Heart right ventricle (tissue), 16 donors: ENCODE results near the gene ZMYND8. TPM values are rescaled to one million over a fixed set of nuclear protein-coding genes. Genes with fewer than 3 reads are reported as not detected.
A peak's percentile ranks its signal among the peaks of the same experiment; 100 is the strongest.

Experiments used
- ATAC-seq, 8 donors: fragments of 200-7000 bp; cut with Tn5 transposase; one replicate each; pipeline ENCODE4 v1.9.1; 2020; ENCODE audit warnings: mild to moderate bottlenecking in 8 of 8, moderate library complexity in 8 of 8, moderate number of reproducible peaks in 1 of 8
- DNase-seq, 2 donors: peaks; one replicate each; pipeline ENCODE4 v3.0.0-alpha.2; 2020
- H3K27ac ChIP-seq, 10 donors: fragments of 200-600 bp; sonication (generic) in 2 of 10; one replicate each; pipeline versions ENCODE4 v1.5.0 to v1.8.0; 2020 to 2022; ENCODE audit warnings: mild to moderate bottlenecking in 3 of 10
- H3K27me3 ChIP-seq, 7 donors: fragments of 200-600 bp; one replicate each; pipeline ENCODE4 v1.8.0; 2021 to 2022; ENCODE audit warnings: mild to moderate bottlenecking in 2 of 7
- H3K36me3 ChIP-seq, 9 donors: fragments of 200-600 bp; sonication (generic) in 1 of 9; one replicate each; pipeline versions ENCODE4 v1.5.0 to v1.8.0; 2020 to 2022; ENCODE audit warnings: mild to moderate bottlenecking in 2 of 9
- H3K4me1 ChIP-seq, 9 donors: fragments of 200-600 bp; sonication (generic) in 1 of 9; one replicate each; pipeline versions ENCODE4 v1.5.0 to v1.8.0; 2020 to 2022; ENCODE audit warnings: mild to moderate bottlenecking in 4 of 9
- H3K4me3 ChIP-seq, 10 donors: fragments of 200-600 bp; sonication (generic) in 2 of 10; one replicate each; pipeline versions ENCODE4 v1.5.0 to v1.8.0; 2020 to 2022; ENCODE audit warnings: mild to moderate bottlenecking in 7 of 10, moderate library complexity in 2 of 10
- H3K9me3 ChIP-seq, 11 donors: fragments of 200-600 bp in 10 of 11; sonication (generic) in 2 of 11; one replicate each; pipeline versions ENCODE4 v1.5.0 to v1.8.0; 2013 to 2022; ENCODE audit warnings: mild to moderate bottlenecking in 2 of 11, control low read depth in 1 of 11, moderate library complexity in 1 of 11
- CTCF ChIP-seq, 9 donors: fragments of 200-600 bp; sonication (generic) in 2 of 9; IDR thresholded peaks; one replicate each; pipeline versions ENCODE4 v1.5.0 to v1.8.0; 2021 to 2022; ENCODE audit warnings: antibody characterized with exemption in 9 of 9, mild to moderate bottlenecking in 5 of 9, moderate library complexity in 1 of 9
- WGBS, 2 donors: extraction: QIAGEN DNeasy Blood & Tissue Kit; methylation state at CpG; one replicate each; pipeline ENCODE4 v1.1.7; 2013; ENCODE audit warnings: inconsistent platforms in 1 of 2; 5-methylcytosine and 5-hydroxymethylcytosine counted together
- intact Hi-C, 10 donors: fragments of 100-400 bp; cut with DNase I; formaldehyde crosslinking; loops; one replicate each; pipeline versions ENCODE4 v1.11.1 to v1.14.2; 2022
- polyA plus RNA-seq, 2 donors: library from polyadenylated mRNA; stranded (reverse); fragments of 200-250 nt; gene quantifications; one replicate each; pipeline ENCODE4 v1.2.3, GENCODE V29; 2013
- total RNA-seq, 10 donors: library from RNA; stranded (reverse); fragmentation: NEBNext Ultra II Directional in 3 of 10; extraction: Animal tissue kit (Norgen Biotek cat#: 25700) in 3 of 10; gene quantifications; one replicate each; pipeline versions ENCODE4 v1.2.1 to v1.2.4, GENCODE V29; 2021 to 2023
- donor health status: Arrhythmogenic right ventricular cardiomyopathy.
- donor health status: ischemic (EF 13 %, LVEDD 7.1; RV severe dilation, severe dysfunction).
- donor health status: healthy with polysubstance abuse.
- donor health status: DM: no; HTN: yes; CAD: no.
- donor health status: DM: no; HTN: no; CAD: no.
- donor health status: ischemic (EF 25% LVEDD 6.9; RV normal size, moderate dysfunction).
- donor health status: ischemic (EF 25% LVEDD 5.7; RV mildly dilated, moderate dysfunction).
- donor health status: healthy.
- donor health status: DM: yes; HTN: yes; CAD: no.
- donor health status: Ischemic cardiomyopathy.
- donor health status: ischemic (EF 35%, LVEDD 5.7; RV mildly dilated, moderate dysfunction).
- donor health status: nonischemic (EF 11% LVEDD 7.7; RV severe dilation, severe dysfunction).
- donor health status: DM: yes; HTN: yes; CAD: no.
- donor health status: PGD.
- donor health status: ischemic (EF 29% LVEDD 5.4; RV normal size, mild dysfunction).
- donor health status: nonischemic (EF 23%, LVEDD 6.1; RV moderate dilation, normal function).

The ZMYND8 gene
- total and polyA plus RNA-seq, 12 donors = 6.4 to 39.0 (median 28.0) TPM

- TF ChIP-seq CTCF (IDR thresholded peaks at IDR 0.05) = no peak
- Histone ChIP-seq H3K4me3 (no peak overlapping the region), H3K4me1 (peaks cover 14 to 52% (median 37%) of the 10 kb centered on the region in 9 donors), H3K27ac (no peak overlapping the region), H3K27me3 (no peaks in the 10 kb centered on the region), H3K36me3 (peaks cover 0 to 89% (median 25%) of the 10 kb centered on the region in 9 donors), H3K9me3 (no peaks in the 10 kb centered on the region)
- ATAC-seq (no peak), DNase-seq (no peak)
- intact Hi-C loops = no loop called here
- 80 to 88% methylated on average over 4 of the region's 4 CpGs for WGBS, 2 donors
These were observed 50.8 kb downstream of the ZMYND8 start for GRCh38 chr20:47305667-47306066.

- ATAC-seq = peak in 6 of 8 donors; percentile 24 to 43 (median 36)
- peaks cover 0 to 91% (median 19%) of the 10 kb centered on the region in 9 donors for H3K36me3 ChIP-seq
- 61 to 70% methylated on average over 3 of the region's 3 CpGs for WGBS, 2 donors
These were observed 52.2 kb downstream of the ZMYND8 start for GRCh38 chr20:47304287-47304686.

GRCh38 chr20:47303736-47304135, 52.8 kb downstream of the ZMYND8 start:
- Histone ChIP-seq H3K9me3 (no peaks in the 10 kb centered on the region), H3K4me1 (peaks cover 12 to 33% (median 27%) of the 10 kb centered on the region in 9 donors), H3K4me3 (no peak overlapping the region), H3K36me3 (peaks cover 0 to 90% (median 15%) of the 10 kb centered on the region in 9 donors), H3K27ac (peak overlapping the region in 9 of 10 donors; percentile 43 to 68 (median 54)), H3K27me3 (no peaks in the 10 kb centered on the region)
- TF ChIP-seq CTCF (IDR thresholded peaks at IDR 0.05) = peak in 2 of 9 donors; percentile 17 to 29
- whole genome bisulfite sequencing, 2 donors = 48 to 59% methylated on average over 2 of the region's 2 CpGs
- DNase-seq (no peak), ATAC-seq (peak in 5 of 8 donors; percentile 17 to 62 (median 42))
- intact Hi-C loops = loop anchor here in 1 of 10 donors (5.0 kb wide), 1 partner anchor 79 kb away; no protein-coding TSS in a partner anchor

More at GRCh38 chr20:47304287-47304686, 52.2 kb downstream of the ZMYND8 start:
- peaks cover 12 to 39% (median 32%) of the 10 kb centered on the region in 9 donors for H3K4me1 ChIP-seq
- no peaks in the 10 kb centered on the region for H3K27me3 ChIP-seq
- intact Hi-C loops = loop anchor here in 1 of 10 donors (5.0 kb wide), 1 partner anchor 78 kb away; no protein-coding TSS in a partner anchor
- DNase-seq = no peak
- H3K27ac ChIP-seq = peak overlapping the region in 9 of 10 donors; percentile 37 to 68 (median 54)
- TF ChIP-seq CTCF (IDR thresholded peaks at IDR 0.05) = peak in 1 of 9 donors; percentile 23
- H3K4me3 ChIP-seq = no peak overlapping the region
- H3K9me3 ChIP-seq = no peaks in the 10 kb centered on the region

- Histone ChIP-seq H3K4me1 (peaks cover 12 to 41% (median 26%) of the 10 kb centered on the region in 9 donors), H3K27me3 (no peaks in the 10 kb centered on the region), H3K4me3 (no peak overlapping the region), H3K9me3 (no peaks in the 10 kb centered on the region), H3K27ac (no peak overlapping the region), H3K36me3 (peaks cover 0 to 90% (median 18%) of the 10 kb centered on the region in 9 donors)
- ATAC-seq (no peak), DNase-seq (no peak)
- 93 to 98% methylated on average over 4 of the region's 4 CpGs for WGBS, 2 donors
- TF ChIP-seq CTCF (IDR thresholded peaks at IDR 0.05) = no peak
- intact Hi-C loops = loop anchor here in 1 of 10 donors (5.0 kb wide), 1 partner anchor 82 kb away; no protein-coding TSS in a partner anchor
These were observed 56.4 kb downstream of the ZMYND8 start for GRCh38 chr20:47300071-47300470.
